Endothelial cell (in vitro differentiated cells): ENCODE data around the gene NOB1. TPM values are rescaled to one million over a fixed set of nuclear protein-coding genes. Genes with fewer than 3 reads are reported as not detected.

Experiments used
- DNase-seq: peaks from one replicate; pipeline ENCODE4 v3.0.0; 2021; ENCODE audit warnings: low spot score
- H3K27ac Mint-ChIP-seq: one replicate; pipeline ENCODE4 v1.8.0; 2021; ENCODE audit warnings: mixed read lengths, inconsistent platforms; ENCODE audit not compliant: unreplicated experiment
- H3K27me3 Mint-ChIP-seq: one replicate; pipeline ENCODE4 v1.8.0; 2021; ENCODE audit warnings: mild to moderate bottlenecking, moderate library complexity, mixed read lengths, inconsistent platforms; ENCODE audit not compliant: unreplicated experiment
- H3K36me3 Mint-ChIP-seq: one replicate; pipeline ENCODE4 v1.8.0; 2021; ENCODE audit warnings: mild to moderate bottlenecking, low read depth, mixed read lengths, inconsistent platforms; ENCODE audit not compliant: unreplicated experiment
- H3K4me1 Mint-ChIP-seq: one replicate; pipeline ENCODE4 v1.8.0; 2021; ENCODE audit warnings: mild to moderate bottlenecking, mixed read lengths, inconsistent platforms; ENCODE audit not compliant: unreplicated experiment
- H3K4me3 Mint-ChIP-seq: one replicate; pipeline ENCODE4 v1.8.0; 2021; ENCODE audit warnings: mild to moderate bottlenecking, mixed read lengths, inconsistent platforms; ENCODE audit not compliant: unreplicated experiment
- H3K9me3 Mint-ChIP-seq: one replicate; pipeline ENCODE4 v1.8.0; 2021; ENCODE audit warnings: mixed read lengths, inconsistent platforms; ENCODE audit not compliant: unreplicated experiment
- total RNA-seq: library from RNA; stranded (reverse); fragmentation: NEBNext Ultra II Directional; extraction: Animal tissue kit (Norgen Biotek cat#: 25700); gene quantifications from one replicate; pipeline ENCODE4 v1.2.1, GENCODE V29; 2021; ENCODE audit not compliant: unreplicated experiment
- TF ChIP-seq, protein P1 (sequence below): fragments of 200-600 bp; sonication (generic); IDR thresholded peaks from one replicate; pipeline ENCODE4 v1.5.0; 2021; ENCODE audit warnings: antibody characterized with exemption; ENCODE audit not compliant: unreplicated experiment

NOB1 gene
- total RNA-seq, 1 donor from 2014 or later: 46.8 TPM

DNA sequence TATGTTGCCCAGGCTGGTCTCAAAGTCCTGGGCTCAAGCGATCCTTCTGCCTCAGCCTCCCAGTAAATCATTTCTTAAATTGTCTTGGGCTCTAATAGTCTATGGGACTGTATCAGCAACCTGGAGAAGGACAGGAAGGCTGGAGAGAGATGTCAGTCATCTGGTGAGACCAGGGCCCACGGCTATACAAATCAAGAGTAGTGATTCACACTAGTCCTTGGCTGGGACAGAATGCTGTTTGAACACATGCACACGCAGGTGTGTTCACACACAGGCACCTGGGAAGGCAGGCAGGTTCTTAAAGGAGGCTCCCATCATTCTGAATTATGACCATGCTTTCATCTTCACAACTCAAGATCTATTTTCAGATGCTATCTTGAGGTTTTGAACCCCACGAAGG is 42.4 kb downstream of the NOB1 start:
- no peak overlapping the region for H3K4me3 Mint-ChIP-seq
- H3K27ac Mint-ChIP-seq: no peak overlapping the region
- H3K36me3 Mint-ChIP-seq: peaks cover 18% of the 10 kb centered on the region
- no peaks in the 10 kb centered on the region for H3K4me1 Mint-ChIP-seq
- no peaks in the 10 kb centered on the region for H3K9me3 Mint-ChIP-seq
- no peaks in the 10 kb centered on the region for H3K27me3 Mint-ChIP-seq
- TF ChIP-seq, protein P1, sequence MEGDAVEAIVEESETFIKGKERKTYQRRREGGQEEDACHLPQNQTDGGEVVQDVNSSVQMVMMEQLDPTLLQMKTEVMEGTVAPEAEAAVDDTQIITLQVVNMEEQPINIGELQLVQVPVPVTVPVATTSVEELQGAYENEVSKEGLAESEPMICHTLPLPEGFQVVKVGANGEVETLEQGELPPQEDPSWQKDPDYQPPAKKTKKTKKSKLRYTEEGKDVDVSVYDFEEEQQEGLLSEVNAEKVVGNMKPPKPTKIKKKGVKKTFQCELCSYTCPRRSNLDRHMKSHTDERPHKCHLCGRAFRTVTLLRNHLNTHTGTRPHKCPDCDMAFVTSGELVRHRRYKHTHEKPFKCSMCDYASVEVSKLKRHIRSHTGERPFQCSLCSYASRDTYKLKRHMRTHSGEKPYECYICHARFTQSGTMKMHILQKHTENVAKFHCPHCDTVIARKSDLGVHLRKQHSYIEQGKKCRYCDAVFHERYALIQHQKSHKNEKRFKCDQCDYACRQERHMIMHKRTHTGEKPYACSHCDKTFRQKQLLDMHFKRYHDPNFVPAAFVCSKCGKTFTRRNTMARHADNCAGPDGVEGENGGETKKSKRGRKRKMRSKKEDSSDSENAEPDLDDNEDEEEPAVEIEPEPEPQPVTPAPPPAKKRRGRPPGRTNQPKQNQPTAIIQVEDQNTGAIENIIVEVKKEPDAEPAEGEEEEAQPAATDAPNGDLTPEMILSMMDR: no peak
- DNase-seq: no peak

- TF ChIP-seq, protein P1: no peak
- Mint-ChIP-seq H3K27me3 (no peaks in the 10 kb centered on the region), H3K4me3 (no peak overlapping the region), H3K27ac (no peak overlapping the region), H3K4me1 (no peaks in the 10 kb centered on the region), H3K36me3 (peaks cover 18% of the 10 kb centered on the region), H3K9me3 (no peaks in the 10 kb centered on the region)
- DNase-seq: no peak
Observed at GRCh38 chr16:69711115-69711740, 43.5 kb downstream of the NOB1 start.

- H3K9me3 Mint-ChIP-seq: no peaks in the 10 kb centered on the region
- no peaks in the 10 kb centered on the region for H3K4me1 Mint-ChIP-seq
- H3K36me3 Mint-ChIP-seq: peaks cover 18% of the 10 kb centered on the region
- no peak for DNase-seq
- H3K27me3 Mint-ChIP-seq: no peaks in the 10 kb centered on the region
- TF ChIP-seq, protein P1: peak; percentile 72
- H3K27ac Mint-ChIP-seq: peak overlapping the region; percentile 21
- no peak overlapping the region for H3K4me3 Mint-ChIP-seq
Observed at GRCh38 chr16:69709456-69710084, 45.2 kb downstream of the NOB1 start.

GRCh38 chr16:69707920-69708683 is 46.6 kb downstream of the NOB1 start:
- Mint-ChIP-seq H3K27me3 (no peaks in the 10 kb centered on the region), H3K27ac (peak overlapping the region; percentile 6), H3K36me3 (peaks cover 14% of the 10 kb centered on the region), H3K4me3 (peak overlapping the region; percentile 1), H3K9me3 (no peaks in the 10 kb centered on the region), H3K4me1 (no peaks in the 10 kb centered on the region)
- TF ChIP-seq, protein P1: no peak
- DNase-seq: no peak

DNA sequence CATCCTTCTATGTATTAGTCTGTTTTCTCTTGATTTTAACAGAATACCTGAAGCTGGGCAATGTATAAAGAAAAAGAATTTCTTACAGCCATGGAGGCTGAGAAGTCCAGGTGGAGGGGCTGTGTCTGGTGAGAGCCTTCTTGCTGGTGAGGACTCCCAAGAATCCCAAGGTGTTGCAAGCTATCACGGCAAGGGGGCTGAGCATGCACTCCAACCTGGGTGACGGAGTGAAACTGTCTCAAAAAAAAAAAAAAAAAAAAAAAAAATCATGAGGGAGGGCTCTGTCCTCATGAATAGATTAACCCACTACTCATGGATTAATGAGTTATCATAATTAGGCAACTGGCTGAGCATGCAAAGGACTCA is 47.8 kb downstream of the NOB1 start:
- TF ChIP-seq, protein P1: no peak
- no peak for DNase-seq
- no peaks in the 10 kb centered on the region for H3K9me3 Mint-ChIP-seq
- no peak overlapping the region for H3K27ac Mint-ChIP-seq
- no peak overlapping the region for H3K4me3 Mint-ChIP-seq
- H3K36me3 Mint-ChIP-seq: peaks cover 12% of the 10 kb centered on the region
- H3K27me3 Mint-ChIP-seq: no peaks in the 10 kb centered on the region
- H3K4me1 Mint-ChIP-seq: no peaks in the 10 kb centered on the region
